ENCODE measurements around the gene FERMT1. TPM values are rescaled to one million over a fixed set of nuclear protein-coding genes. Genes with fewer than 3 reads are reported as not detected.

The FERMT1 gene, protein sequence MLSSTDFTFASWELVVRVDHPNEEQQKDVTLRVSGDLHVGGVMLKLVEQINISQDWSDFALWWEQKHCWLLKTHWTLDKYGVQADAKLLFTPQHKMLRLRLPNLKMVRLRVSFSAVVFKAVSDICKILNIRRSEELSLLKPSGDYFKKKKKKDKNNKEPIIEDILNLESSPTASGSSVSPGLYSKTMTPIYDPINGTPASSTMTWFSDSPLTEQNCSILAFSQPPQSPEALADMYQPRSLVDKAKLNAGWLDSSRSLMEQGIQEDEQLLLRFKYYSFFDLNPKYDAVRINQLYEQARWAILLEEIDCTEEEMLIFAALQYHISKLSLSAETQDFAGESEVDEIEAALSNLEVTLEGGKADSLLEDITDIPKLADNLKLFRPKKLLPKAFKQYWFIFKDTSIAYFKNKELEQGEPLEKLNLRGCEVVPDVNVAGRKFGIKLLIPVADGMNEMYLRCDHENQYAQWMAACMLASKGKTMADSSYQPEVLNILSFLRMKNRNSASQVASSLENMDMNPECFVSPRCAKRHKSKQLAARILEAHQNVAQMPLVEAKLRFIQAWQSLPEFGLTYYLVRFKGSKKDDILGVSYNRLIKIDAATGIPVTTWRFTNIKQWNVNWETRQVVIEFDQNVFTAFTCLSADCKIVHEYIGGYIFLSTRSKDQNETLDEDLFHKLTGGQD
- total RNA-seq, result under 0.01 TPM in 2 replicates

DNA sequence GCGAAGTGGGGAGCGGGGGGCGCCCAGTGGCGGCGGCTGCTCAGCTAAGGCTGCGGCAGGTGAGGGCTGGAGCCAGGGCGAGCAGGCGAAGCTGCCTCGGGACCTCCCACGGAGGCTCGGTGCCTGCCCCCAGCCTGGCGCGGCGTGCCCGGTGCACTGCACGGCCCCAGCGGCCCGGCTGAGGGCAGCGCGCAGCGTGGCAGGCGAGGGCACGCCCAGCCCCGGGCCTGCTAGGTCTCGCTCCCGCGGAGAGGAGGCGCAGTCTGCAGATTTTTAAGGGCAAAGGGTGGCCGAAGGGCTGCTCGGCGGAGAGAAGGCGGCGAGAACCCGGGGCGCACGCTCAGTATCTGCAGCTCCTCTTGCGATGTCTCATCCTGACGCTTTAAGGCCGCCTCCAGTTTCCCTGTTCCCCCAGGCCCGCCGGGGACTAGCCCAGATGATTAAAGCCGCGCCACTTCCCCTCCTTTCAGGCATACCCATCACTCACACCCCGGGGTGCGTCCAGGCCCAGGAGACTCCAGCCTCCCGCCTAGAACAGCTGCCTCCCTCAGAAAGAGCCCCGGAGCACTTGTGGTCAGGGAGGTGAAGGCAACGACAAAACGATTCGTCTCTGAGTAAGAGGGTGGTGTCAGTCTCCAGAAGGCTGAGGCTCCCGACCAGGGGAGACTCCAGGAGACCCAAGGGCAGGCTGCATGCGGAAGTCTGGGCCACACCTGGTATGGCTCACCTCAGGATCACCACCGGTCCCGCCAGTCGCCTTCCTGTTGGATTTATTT, at the start of gene FERMT1:
Gene FERMT1 (minus strand): TSS at position 158 of the 776 bp plus-strand sequence. CDS start 3,476 bp downstream, outside the sequence.

DNA sequence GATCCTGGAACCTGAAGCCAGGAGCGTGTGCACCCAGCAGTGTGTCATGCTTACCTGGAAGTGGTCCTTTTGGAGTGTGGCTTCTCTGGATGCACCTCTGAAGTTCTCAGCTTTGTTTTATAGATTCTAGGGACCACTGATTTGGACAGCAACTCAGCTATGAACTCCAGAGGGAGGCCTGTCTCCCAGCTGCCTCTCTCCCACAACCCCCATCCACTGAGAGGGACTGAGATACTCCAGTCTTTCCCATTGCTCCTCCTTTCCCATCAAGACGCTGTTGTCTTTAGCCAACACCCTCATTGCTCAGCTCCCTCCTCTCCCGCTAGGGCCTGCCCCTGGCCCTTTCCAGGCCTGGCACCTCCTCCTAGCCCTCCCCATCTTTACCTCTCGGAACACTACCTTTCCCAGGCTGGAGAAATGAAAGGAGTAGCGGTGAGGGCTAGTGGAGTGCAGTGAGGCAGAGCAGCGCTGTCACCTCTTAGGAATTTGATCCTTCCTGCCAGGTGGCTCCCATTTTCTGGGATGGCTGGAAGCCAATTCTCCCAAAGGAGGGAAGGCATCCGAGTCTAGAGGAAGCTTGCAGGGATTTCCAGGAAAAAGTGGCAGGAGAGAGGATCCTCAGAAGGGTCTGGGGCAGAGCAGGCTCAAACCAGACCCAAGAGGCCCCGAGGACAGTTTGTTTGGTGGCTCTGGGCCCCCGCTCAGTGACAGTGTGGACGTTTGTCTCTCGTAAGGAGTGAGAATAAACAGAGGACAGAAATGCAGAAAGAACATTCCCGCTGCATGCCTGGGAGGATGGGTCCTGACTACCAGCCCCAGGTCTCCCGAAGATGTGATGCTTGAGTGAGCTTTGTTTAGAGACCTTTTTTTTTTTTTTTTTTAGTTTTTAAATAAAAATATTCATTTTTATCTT, 68.8 kb downstream of the FERMT1 start, which contains the start of gene LRRN4:
Gene LRRN4 (minus strand): TSS at position 285 of the 913 bp plus-strand sequence. CDS start 1,261 bp downstream, outside the sequence.

Other genes starting within 250 kb of the FERMT1 start
- gene CHGB, start 211.5 kb downstream of the FERMT1 start, total RNA-seq, result 0.09 and 0.11 TPM in 2 replicates
- gene TRMT6, start 172.5 kb downstream of the FERMT1 start, total RNA-seq, result 6.4 and 7.1 TPM in 2 replicates
- 3.4 and 4.0 TPM in 2 replicates for gene MCM8, start 172.4 kb downstream of the FERMT1 start, total RNA-seq
- 28.2 and 38.1 TPM in 2 replicates for gene CRLS1, start 116.9 kb downstream of the FERMT1 start, total RNA-seq
- not detected in 2 replicates for gene LRRN4, start 69.0 kb downstream of the FERMT1 start, total RNA-seq